Colon (tissue), 2 donors: ENCODE data around the gene TMEM147.

Experiments used
- FAIRE-seq: peaks from 2 replicates; lab custom pipeline; 2012; peaks lifted over from hg19 to GRCh38; lab: Jason Lieb, UNC
- donor health status: control.
- donor health status: control.

The TMEM147 gene

GRCh38 chr19:35519291-35519690 is 26.1 kb upstream of the TMEM147 start:
- FAIRE-seq, result no peak

- no peak for FAIRE-seq
Measured at GRCh38 chr19:35521124-35521743, 24.2 kb upstream of the TMEM147 start.

GRCh38 chr19:35522745-35523327 is 22.6 kb upstream of the TMEM147 start:
- no peak for FAIRE-seq

GRCh38 chr19:35524181-35524837 is 21.1 kb upstream of the TMEM147 start:
- no peak for FAIRE-seq

GRCh38 chr19:35525873-35526272 is 19.6 kb upstream of the TMEM147 start:
- FAIRE-seq, result no peak

GRCh38 chr19:35528218-35529038 is 17.0 kb upstream of the TMEM147 start, which contains the start of gene SBSN:
Gene SBSN, minus strand, starts transcription at chr19:35528311. Its CDS starts 30 bp downstream, at chr19:35528281.
- no peak for FAIRE-seq

GRCh38 chr19:35529241-35530218 is 15.9 kb upstream of the TMEM147 start:
- no peak for FAIRE-seq

GRCh38 chr19:35531291-35531690 is 14.1 kb upstream of the TMEM147 start:
- no peak for FAIRE-seq

- no peak for FAIRE-seq
Measured at GRCh38 chr19:35533201-35533821, 12.1 kb upstream of the TMEM147 start, which contains the start of gene GAPDHS. Gene GAPDHS, plus strand, starts transcription at chr19:35533456. Its CDS starts 72 bp downstream, at chr19:35533528.

- no peak for FAIRE-seq
Measured at GRCh38 chr19:35533822-35534392, 11.5 kb upstream of the TMEM147 start.

GRCh38 chr19:35534803-35535480 is 10.5 kb upstream of the TMEM147 start:
- FAIRE-seq, result no peak

GRCh38 chr19:35539314-35539713 is 6.1 kb upstream of the TMEM147 start:
- no peak for FAIRE-seq

- no peak for FAIRE-seq
Measured at GRCh38 chr19:35539850-35540249, 5.6 kb upstream of the TMEM147 start.

GRCh38 chr19:35540356-35540927 is 5.0 kb upstream of the TMEM147 start:
- FAIRE-seq, result no peak

GRCh38 chr19:35542209-35542608 is 3.2 kb upstream of the TMEM147 start:
- no peak for FAIRE-seq

GRCh38 chr19:35543280-35544109 is 1.9 kb upstream of the TMEM147 start:
- no peak for FAIRE-seq

GRCh38 chr19:35544110-35544802 is 1.2 kb upstream of the TMEM147 start:
- FAIRE-seq, result no peak

GRCh38 chr19:35545855-35546381 is 492 bp downstream of the TMEM147 start:
- no peak for FAIRE-seq
